Measurements from ENCODE around the gene LAMTOR2. TPM values are rescaled to one million over a fixed set of nuclear protein-coding genes. Genes with fewer than 3 reads are reported as not detected.
"Not testable (repeated sequence)": the region's sequence is repeated elsewhere in the genome, so short reads cannot be mapped to it uniquely, and the experiment has no call there.

Gene LAMTOR2
- total RNA-seq, 1 experiment from 2014 or later, result 88.1 TPM

DNA sequence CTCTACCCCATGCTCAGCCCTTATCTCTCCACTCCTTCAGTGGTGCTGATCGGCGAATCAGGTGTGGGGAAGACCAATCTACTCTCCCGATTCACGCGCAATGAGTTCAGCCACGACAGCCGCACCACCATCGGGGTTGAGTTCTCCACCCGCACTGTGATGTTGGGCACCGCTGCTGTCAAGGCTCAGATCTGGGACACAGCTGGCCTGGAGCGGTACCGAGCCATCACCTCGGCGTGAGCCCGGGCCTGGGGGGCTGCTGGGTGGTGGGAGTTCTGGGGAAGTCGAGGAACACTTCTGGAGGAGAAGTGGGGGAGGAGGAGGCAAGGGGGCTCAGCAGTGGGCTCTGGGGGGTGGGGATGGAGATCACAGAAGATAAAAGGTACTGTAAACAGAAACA, 11.3 kb downstream of the LAMTOR2 start:
- no peak for DNase-seq (ENCODE audit: unreplicated experiment)
- TF ChIP-seq, protein P1, sequence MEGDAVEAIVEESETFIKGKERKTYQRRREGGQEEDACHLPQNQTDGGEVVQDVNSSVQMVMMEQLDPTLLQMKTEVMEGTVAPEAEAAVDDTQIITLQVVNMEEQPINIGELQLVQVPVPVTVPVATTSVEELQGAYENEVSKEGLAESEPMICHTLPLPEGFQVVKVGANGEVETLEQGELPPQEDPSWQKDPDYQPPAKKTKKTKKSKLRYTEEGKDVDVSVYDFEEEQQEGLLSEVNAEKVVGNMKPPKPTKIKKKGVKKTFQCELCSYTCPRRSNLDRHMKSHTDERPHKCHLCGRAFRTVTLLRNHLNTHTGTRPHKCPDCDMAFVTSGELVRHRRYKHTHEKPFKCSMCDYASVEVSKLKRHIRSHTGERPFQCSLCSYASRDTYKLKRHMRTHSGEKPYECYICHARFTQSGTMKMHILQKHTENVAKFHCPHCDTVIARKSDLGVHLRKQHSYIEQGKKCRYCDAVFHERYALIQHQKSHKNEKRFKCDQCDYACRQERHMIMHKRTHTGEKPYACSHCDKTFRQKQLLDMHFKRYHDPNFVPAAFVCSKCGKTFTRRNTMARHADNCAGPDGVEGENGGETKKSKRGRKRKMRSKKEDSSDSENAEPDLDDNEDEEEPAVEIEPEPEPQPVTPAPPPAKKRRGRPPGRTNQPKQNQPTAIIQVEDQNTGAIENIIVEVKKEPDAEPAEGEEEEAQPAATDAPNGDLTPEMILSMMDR (IDR thresholded peaks at IDR 0.05; ENCODE audit: unreplicated experiment), result no peak

DNA sequence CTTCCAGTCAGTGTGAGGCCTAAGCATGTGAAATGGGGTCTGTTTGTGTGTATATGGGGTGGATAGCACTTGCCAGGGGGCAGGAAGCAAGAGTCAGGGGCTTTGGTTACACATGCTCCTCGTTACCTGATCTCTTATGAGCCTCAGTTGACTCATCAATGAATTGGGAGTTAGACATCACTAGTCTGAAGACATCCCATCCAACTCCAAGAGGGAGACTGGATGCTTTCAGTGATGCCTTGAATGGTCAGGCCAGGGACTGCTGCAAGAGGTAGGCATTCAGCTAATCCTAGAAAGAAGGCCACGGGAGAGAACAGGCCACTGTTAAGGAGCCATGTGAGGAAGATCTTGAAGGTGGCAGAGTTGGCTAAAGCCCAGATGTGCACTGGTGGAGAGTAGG, 12.7 kb downstream of the LAMTOR2 start:
- TF ChIP-seq, protein P1 (IDR thresholded peaks at IDR 0.05; ENCODE audit: unreplicated experiment), result no peak
- DNase-seq (ENCODE audit: unreplicated experiment), result no peak
- H3K4me1 Mint-ChIP-seq (ENCODE audit: insufficient read depth, unreplicated experiment), result peaks cover 8% of the 10 kb centered on the region
- H3K4me3 Mint-ChIP-seq (ENCODE audit: unreplicated experiment), result no peak overlapping the region
- no peaks in the 10 kb centered on the region for H3K27me3 Mint-ChIP-seq (ENCODE audit: insufficient read depth, unreplicated experiment)
- no peaks in the 10 kb centered on the region for H3K36me3 Mint-ChIP-seq (ENCODE audit: insufficient read depth, unreplicated experiment)
- H3K9me3 Mint-ChIP-seq (ENCODE audit: unreplicated experiment), result no peaks in the 10 kb centered on the region
- ChIA-PET POLR2A (interaction anchor here (1.0 kb wide), 1 partner anchor 17 kb away, joined by 3 read pairs; no protein-coding TSS in a partner anchor), CTCF (interaction anchor here (0.9 to 3.5 kb wide), 10 partner anchors 12 to 129 kb away, joined by 3 to 24 read pairs (median 6); no protein-coding TSS in a partner anchor)
- no TSS peak for BruUV-seq (replicated peaks)
- intact Hi-C loops (cut with micrococcal nuclease), result no loop called here
- no peak overlapping the region for H3K27ac Mint-ChIP-seq (ENCODE audit: low read depth, unreplicated experiment)

More for the DNA sequence above, 11.3 kb downstream of the LAMTOR2 start:
- BruUV-seq (replicated peaks), result no TSS peak
- no peak overlapping the region for H3K27ac Mint-ChIP-seq (ENCODE audit: low read depth, unreplicated experiment)
- peaks cover 18% of the 10 kb centered on the region for H3K4me1 Mint-ChIP-seq (ENCODE audit: insufficient read depth, unreplicated experiment)
- intact Hi-C loops (cut with micrococcal nuclease), result loop anchor here (1.0 kb wide), 2 partner anchors 65 to 128 kb away; no protein-coding TSS in a partner anchor
- H3K27me3 Mint-ChIP-seq (ENCODE audit: insufficient read depth, unreplicated experiment), result no peaks in the 10 kb centered on the region
- POLR2A ChIA-PET, result interaction anchor here (0.7 to 1.6 kb wide), 2 partner anchors 12 to 132 kb away, joined by 3 to 6 read pairs; partner anchors contain the start of genes KHDC4 and UBQLN4
- no peaks in the 10 kb centered on the region for H3K9me3 Mint-ChIP-seq (ENCODE audit: unreplicated experiment)
- H3K4me3 Mint-ChIP-seq (ENCODE audit: unreplicated experiment), result no peak overlapping the region
- H3K36me3 Mint-ChIP-seq (ENCODE audit: insufficient read depth, unreplicated experiment), result no peaks in the 10 kb centered on the region
- CTCF ChIA-PET, result interaction anchor here (0.6 to 3.5 kb wide), 31 partner anchors 8 to 818 kb away, joined by 3 to 24 read pairs (median 4); partner anchors contain the start of genes MEX3A and SSR2

DNA sequence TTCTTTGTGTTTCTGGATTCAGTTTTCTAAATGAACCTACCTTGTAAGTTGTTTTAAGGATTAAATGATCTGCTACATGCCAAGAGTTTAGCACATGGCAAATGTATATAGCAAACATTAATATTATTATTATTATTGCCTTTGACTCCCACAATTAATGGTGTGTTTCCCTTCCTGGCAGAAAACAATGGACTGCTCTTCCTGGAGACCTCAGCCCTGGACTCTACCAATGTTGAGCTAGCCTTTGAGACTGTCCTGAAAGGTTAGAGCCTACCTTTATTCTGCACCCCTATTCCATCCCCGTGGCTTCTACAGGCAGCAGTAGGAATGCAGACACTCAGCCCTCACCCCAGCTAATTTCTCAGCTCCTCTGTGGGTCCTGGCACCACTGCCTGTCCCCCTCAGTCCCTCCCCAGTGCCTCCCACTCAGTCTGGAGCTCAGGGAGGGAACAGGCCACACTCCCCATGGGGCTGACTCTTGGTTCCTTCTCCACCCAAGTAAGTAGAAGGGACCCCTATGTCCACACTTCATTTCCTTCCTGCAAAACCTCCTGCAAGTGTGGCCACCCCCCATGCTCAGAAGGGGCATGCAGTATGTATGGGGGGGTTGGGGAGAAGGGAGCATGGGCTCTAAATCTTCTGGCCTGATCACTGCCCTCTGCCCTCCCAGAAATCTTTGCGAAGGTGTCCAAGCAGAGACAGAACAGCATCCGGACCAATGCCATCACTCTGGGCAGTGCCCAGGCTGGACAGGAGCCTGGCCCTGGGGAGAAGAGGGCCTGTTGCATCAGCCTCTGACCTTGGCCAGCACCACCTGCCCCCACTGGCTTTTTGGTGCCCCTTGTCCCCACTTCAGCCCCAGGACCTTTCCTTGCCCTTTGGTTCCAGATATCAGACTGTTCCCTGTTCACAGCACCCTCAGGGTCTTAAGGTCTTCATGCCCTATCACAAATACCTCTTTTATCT, 15.2 kb downstream of the LAMTOR2 start:
- BruUV-seq (replicated peaks), result no TSS peak
- no peak for DNase-seq (ENCODE audit: unreplicated experiment)
- CTCF ChIA-PET, result no interaction called here
- Mint-ChIP-seq H3K27ac (ENCODE audit: low read depth, unreplicated experiment) (no peak overlapping the region), H3K36me3 (ENCODE audit: insufficient read depth, unreplicated experiment) (no peaks in the 10 kb centered on the region), H3K9me3 (ENCODE audit: unreplicated experiment) (no peaks in the 10 kb centered on the region), H3K4me3 (ENCODE audit: unreplicated experiment) (no peak overlapping the region), H3K27me3 (ENCODE audit: insufficient read depth, unreplicated experiment) (no peaks in the 10 kb centered on the region), H3K4me1 (ENCODE audit: insufficient read depth, unreplicated experiment) (no peaks in the 10 kb centered on the region)
- intact Hi-C loops (cut with micrococcal nuclease), result no loop called here
- TF ChIP-seq, protein P1 (IDR thresholded peaks at IDR 0.05; ENCODE audit: unreplicated experiment), result no peak
- POLR2A ChIA-PET, result interaction anchor here (0.8 kb wide), 1 partner anchor 27 kb away, joined by 3 read pairs; no protein-coding TSS in a partner anchor

DNA sequence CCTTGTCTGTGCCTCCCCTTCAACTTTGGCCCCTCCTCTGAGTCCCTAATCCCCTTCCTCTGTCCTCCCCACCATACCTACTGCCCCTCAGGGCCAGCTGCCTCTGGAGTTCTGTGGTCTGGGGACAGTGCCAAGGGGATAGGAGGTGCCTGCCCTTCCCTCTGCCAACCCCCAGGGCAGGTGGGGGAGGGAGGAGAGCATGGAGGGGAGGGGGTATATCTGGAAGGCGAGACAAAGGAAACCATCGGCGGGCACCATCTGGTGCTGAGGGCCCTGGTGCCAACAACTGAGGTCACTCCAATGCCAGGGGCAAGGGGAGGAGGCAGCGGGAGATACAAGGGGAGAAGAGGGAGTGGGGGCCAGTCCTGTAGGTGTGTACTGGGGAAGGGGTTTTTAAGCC, 16.0 kb downstream of the LAMTOR2 start:
- Mint-ChIP-seq H3K36me3 (ENCODE audit: insufficient read depth, unreplicated experiment) (peaks cover 3% of the 10 kb centered on the region), H3K4me1 (ENCODE audit: insufficient read depth, unreplicated experiment) (peaks cover 4% of the 10 kb centered on the region), H3K27me3 (ENCODE audit: insufficient read depth, unreplicated experiment) (no peaks in the 10 kb centered on the region), H3K9me3 (ENCODE audit: unreplicated experiment) (no peaks in the 10 kb centered on the region), H3K4me3 (ENCODE audit: unreplicated experiment) (no peak overlapping the region), H3K27ac (ENCODE audit: low read depth, unreplicated experiment) (no peak overlapping the region)
- DNase-seq (ENCODE audit: unreplicated experiment), result no peak
- no TSS peak for BruUV-seq (replicated peaks)
- ChIA-PET CTCF (interaction anchor here (0.7 to 1.5 kb wide), 3 partner anchors 11 to 59 kb away, joined by 3 to 5 read pairs (median 4); no protein-coding TSS in a partner anchor), POLR2A (interaction anchor here (0.8 to 1.5 kb wide), 2 partner anchors 26 to 67 kb away, joined by 3 to 4 read pairs; no protein-coding TSS in a partner anchor)
- intact Hi-C loops (cut with micrococcal nuclease), result no loop called here
- TF ChIP-seq, protein P1 (IDR thresholded peaks at IDR 0.05; ENCODE audit: unreplicated experiment), result no peak

DNA sequence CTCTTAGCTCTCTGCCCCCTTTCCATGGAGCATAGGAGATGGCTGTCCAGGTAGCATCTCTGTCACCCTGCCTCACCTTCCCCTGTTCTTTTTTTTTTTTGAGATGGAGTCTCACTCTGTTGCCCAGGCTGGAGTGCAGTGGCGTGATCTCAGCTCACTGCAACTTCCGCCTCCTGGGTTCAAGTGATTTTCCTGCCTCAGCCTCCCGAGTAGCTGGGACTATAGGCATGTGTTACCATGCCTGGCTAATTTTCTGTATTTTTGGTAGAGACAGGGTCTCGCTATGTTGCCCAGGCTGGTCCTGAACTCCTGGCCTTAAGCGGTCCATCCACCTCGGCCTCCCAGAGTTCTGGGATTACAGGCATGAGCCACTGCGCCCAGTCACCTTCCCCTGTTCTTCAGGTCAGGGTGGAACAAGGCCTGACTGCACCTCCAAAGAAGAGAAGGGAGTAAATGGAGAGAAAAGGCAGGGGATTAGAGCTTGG, 16.8 kb downstream of the LAMTOR2 start:
- BruUV-seq (replicated peaks); H3K27me3 Mint-ChIP-seq (ENCODE audit: insufficient read depth, unreplicated experiment); DNase-seq (ENCODE audit: unreplicated experiment); H3K4me3 Mint-ChIP-seq (ENCODE audit: unreplicated experiment); H3K4me1 Mint-ChIP-seq (ENCODE audit: insufficient read depth, unreplicated experiment); intact Hi-C loops (cut with micrococcal nuclease); H3K36me3 Mint-ChIP-seq (ENCODE audit: insufficient read depth, unreplicated experiment); H3K27ac Mint-ChIP-seq (ENCODE audit: low read depth, unreplicated experiment); H3K9me3 Mint-ChIP-seq (ENCODE audit: unreplicated experiment): not testable (repeated sequence)
- CTCF ChIA-PET, result interaction anchor here (0.6 to 1.5 kb wide), 4 partner anchors 12 to 202 kb away, joined by 3 to 6 read pairs (median 4); no protein-coding TSS in a partner anchor
- POLR2A ChIA-PET, result interaction anchor here (1.5 kb wide), 1 partner anchor 68 kb away, joined by 4 read pairs; no protein-coding TSS in a partner anchor

All from MCF 10A (cell line).